ENCODE data around the gene TRIM25. TPM values are rescaled to one million over a fixed set of nuclear protein-coding genes. Genes with fewer than 3 reads are reported as not detected.

Gene TRIM25
- total RNA-seq, 1 experiment from 2014 or later = 15.2 TPM

DNA sequence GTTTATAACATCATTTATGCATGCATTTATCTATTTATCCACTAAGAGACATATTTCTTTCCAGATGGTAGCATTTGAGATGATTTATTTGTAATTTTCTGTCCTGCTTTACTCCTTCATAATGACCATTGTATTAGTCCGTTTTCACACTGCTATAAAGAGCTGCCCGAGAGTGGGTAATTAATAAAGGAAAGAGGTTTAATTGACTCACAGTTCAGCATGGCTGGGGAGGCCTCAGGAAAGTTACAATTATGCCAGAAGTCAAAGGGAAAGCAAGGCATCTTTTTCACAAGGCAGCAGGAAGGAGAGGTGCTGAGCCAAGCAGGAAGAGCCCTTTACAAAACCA lies 28.6 kb downstream of the TRIM25 start:
- no peak for DNase-seq (ENCODE audit: low read depth, low spot score)
- in situ Hi-C loops (cut with HindIII; ENCODE audit: low pct_unique_long_range_greater_than_20kb, low sequenced_read_pairs) = no loop called here

DNA sequence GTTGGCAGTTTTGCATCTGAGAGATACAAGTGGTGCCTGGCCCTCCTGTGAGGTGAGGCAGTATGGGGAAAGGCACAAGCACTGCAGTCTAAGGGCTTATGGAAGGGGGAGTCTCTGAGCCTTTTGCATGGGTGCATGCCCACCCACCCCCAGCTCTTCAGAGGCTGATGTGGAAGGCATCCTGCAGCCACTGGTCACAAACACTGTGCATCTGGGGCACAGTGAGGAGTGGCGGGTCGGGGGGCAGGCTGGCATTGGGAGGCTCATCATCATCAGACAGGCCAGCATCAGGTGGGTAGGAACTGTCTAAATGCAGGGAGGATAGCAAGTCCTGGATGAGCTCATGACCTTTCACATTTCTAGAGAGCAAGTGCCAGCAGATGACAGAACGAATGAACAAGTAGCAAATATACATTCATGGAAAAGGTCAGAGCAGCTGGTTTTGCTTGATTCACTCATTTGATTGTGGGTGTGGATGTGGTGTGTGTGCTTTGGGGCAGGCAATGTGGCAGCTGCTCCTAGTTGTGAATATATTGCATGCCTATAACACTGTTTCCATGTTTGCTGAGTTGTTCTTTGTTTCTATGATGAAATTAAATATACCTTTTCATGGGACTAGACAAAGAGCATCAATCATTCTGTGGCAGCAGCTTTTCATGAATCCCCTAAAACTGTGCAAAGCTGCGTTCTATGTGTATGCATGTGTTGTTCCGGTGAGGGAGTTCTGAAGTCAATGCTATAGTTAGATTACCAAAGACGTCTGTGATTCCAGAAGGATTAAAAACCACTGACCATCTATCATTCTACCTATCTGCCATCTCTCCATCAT lies 29.2 kb downstream of the TRIM25 start:
- no peak for DNase-seq (ENCODE audit: low read depth, low spot score)
- in situ Hi-C loops (cut with HindIII; ENCODE audit: low pct_unique_long_range_greater_than_20kb, low sequenced_read_pairs) = no loop called here

DNA sequence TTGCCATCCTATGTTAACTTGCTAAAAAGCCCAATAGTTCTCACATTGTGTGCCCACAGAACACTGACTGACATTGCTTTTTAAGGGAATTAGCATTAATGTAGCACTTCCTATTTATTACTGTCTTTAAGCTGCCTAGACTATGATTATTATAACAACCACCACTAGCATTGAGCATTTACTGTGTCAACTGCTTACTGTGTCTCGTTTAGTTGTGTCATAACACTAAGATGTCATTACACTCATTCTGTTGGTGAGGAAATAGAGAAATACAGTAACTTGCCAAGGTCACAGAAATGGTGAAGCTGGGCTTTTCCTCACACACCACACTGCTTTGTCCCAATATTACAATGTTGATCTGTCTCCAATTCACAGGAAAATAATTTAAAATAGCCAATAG lies 30.2 kb downstream of the TRIM25 start:
- in situ Hi-C loops (cut with HindIII; ENCODE audit: low pct_unique_long_range_greater_than_20kb, low sequenced_read_pairs) = no loop called here
- no peak for DNase-seq (ENCODE audit: low read depth, low spot score)

DNA sequence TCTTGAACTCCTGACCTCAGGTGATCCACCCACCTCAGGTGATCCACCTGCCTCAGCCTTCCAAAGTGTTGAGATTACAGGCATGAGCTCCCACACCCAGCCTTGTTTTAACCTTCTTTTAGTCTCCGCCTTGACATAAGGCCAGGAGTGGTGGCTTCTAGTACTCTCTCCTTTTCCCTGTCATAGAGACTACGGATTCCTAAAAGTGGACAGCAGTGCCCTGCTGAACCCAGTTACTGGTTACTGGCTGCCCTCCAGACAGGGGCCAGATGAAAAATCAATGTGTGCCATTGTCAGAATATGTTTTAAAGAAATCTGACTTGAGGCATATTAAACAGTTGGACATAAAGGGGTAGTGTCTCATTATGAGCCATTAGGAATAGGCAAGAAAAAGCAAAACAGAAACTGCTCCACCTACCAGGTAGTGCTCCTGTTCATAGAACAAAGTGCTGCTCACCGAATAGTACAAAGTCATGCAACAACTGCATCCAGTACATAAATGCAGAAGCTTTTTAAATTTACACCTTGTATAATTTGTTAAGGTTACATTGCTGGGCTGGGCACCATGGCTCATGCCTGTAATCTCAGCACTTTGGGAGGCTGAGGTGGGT lies 32.1 kb downstream of the TRIM25 start:
- peak; percentile 40 for DNase-seq (ENCODE audit: low read depth, low spot score)
- in situ Hi-C loops (cut with HindIII; ENCODE audit: low pct_unique_long_range_greater_than_20kb, low sequenced_read_pairs) = no loop called here

DNA sequence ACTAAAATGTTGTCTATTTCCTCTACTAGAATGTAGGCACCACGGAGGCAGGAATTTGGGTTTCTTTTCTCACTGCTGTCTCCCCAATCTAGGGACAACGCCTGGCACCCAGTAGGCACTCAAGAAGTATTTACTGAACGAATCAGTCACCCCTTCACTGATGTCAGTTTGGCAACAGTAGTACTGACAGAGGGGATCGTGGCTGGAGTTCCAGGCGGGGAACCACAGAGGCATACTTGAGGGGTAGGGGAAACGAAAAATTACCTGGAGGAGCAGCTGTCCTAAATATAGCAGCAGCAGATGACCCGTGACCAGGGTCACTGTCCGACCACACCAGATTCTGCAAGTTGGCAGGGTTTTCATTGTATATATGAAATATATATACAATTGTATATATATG lies 33.3 kb downstream of the TRIM25 start:
- in situ Hi-C loops (cut with HindIII; ENCODE audit: low pct_unique_long_range_greater_than_20kb, low sequenced_read_pairs) = no loop called here
- DNase-seq (ENCODE audit: low read depth, low spot score) = no peak

DNA sequence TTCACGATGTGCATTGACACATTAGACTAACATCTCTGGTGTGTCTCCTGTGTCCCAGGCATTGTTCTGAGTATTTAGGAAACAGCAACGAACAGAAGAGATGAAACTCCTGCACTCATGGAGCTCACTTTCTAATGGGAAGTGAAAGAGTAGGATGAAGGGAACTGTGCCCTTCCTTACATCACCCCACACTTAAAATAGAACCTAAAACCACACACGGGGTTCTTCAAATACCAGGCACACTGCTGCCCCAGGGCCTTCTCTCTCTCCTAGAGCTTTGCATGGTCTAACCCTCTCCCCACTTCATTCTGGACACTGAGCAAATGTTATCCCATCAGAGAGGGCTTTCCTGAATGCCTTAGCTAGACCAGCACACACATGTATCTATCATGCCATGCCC lies 33.7 kb downstream of the TRIM25 start:
- DNase-seq (ENCODE audit: low read depth, low spot score) = no peak
- in situ Hi-C loops (cut with HindIII; ENCODE audit: low pct_unique_long_range_greater_than_20kb, low sequenced_read_pairs) = no loop called here

DNA sequence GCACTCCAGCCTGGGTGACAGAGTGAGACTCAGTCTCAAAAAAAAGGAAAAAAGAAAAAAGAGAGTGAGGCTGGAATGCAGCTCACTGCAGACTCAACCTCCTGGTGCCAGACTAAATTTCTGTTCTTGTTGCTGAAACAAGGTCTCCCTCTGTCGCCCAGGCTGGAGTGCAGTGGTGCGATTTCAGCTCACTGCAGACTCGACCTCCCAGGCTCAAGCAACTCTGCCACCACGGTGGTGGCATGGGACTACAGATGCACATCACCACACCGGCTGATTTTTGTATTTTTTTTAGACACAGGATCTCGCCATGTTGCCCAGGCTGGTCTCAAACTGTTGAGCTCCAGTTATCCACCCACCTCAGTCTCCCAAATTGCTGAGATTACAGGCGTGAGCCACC lies 34.6 kb downstream of the TRIM25 start:
- in situ Hi-C loops (cut with HindIII; ENCODE audit: low pct_unique_long_range_greater_than_20kb, low sequenced_read_pairs) = no loop called here
- no peak for DNase-seq (ENCODE audit: low read depth, low spot score)

DNA sequence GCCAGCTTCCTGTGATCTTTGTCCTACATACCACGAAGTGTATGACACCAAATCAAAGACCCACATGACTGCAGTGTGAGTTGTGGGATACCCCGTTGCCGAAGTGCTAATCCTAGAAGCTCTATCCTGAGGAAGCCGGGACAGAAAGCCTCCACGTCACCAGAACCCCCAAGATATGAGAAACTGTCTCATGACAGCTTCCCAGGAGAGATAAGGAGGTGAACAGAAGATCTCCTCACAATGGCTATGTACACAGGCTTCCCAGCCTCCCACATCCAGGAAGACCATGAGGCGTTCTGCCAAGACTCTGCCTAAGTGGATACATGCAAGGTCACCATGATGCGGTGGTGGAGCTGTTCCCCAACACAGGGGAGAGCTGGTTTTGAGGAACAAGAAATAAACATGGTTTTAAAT lies 37.1 kb downstream of the TRIM25 start:
- DNase-seq (ENCODE audit: low read depth, low spot score) = peak; percentile 60
- in situ Hi-C loops (cut with HindIII; ENCODE audit: low pct_unique_long_range_greater_than_20kb, low sequenced_read_pairs) = no loop called here

DNA sequence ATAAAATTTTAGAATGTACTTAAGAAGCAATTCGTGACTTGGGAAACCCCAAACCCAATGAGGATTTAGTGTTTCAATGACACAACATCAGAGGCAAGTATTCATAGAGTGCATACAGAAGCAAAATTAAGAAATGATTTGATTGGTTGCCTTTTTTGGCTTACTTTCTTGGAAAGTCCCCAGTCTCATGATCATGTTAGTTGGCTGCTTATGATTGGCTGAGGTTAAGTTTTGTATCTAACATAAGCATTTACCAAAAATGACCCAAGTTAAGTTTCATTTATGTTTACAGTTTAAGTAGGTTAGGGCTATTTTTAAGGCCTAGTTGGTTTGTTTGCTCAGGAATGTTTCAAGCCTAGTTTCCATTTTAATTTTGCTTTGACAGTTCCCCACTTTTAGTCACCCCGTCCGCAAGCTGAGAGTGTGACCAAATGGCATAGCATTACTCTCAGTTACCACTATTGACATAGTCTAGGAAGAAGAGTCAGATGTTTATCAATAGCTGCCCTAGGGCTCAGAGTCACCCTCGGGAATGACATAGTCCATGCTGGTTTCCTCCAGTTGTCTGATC lies 43.7 kb downstream of the TRIM25 start:
- DNase-seq (ENCODE audit: low read depth, low spot score) = no peak
- in situ Hi-C loops (cut with HindIII; ENCODE audit: low pct_unique_long_range_greater_than_20kb, low sequenced_read_pairs) = no loop called here

DNA sequence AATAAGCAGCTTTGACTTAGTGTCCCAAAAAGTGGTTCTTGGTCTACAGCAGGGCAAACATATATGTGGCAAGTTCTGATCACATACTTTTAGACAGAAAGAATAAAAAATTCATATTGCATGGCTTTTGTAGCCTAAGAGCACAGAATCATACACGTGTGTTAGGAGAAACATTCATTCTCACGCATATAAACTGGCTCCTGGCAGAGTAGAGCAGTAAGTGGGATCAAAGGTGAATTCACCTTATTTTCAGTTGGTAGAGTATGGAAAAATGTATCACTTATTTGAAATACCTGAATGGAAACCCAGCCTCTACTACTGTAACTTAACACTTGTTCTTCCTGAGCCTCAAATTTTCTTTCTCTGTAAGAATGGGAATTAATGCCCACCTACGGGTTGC lies 45.1 kb downstream of the TRIM25 start:
- in situ Hi-C loops (cut with HindIII; ENCODE audit: low pct_unique_long_range_greater_than_20kb, low sequenced_read_pairs) = no loop called here
- DNase-seq (ENCODE audit: low read depth, low spot score) = no peak

DNA sequence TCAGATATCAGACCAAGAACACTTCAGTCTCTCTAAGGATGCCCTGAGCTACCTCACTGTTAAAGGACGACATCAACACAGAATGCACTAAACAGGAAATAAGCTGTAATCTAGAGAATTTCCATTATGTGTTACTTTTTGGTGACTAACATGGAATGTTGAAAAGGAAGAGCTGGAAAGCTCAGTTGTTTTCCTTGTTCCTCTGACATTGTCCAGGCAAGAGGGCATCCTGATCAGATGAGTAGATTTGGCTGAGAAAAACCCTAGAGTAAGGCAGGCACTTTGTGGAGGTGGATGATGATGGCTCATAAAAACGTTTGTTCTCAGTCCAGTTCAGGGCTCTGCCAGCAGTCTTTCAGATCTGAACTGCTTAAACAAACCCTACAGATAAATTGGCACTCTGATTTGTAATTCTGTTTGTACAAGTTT lies 45.9 kb downstream of the TRIM25 start:
- no peak for DNase-seq (ENCODE audit: low read depth, low spot score)

DNA sequence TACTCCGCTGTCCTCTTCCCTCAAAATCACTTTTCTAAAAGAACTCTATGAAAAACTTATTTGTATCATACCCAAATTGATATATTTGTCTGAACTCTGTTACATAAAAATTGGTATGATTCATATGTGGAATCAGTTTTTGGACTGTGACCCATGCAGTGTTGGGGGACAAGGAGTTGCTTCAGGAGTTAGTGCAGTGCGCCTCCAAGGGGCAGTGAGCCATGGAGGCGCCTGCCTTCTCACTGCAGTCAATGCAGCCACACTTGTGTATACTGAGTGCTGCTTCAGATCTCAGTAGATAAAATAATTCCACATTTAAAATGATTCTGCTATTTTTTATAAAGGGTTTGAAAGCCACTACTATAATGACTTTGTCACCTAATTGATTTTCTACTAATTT lies 47.4 kb downstream of the TRIM25 start:
- DNase-seq (ENCODE audit: low read depth, low spot score) = peak; percentile 61
- in situ Hi-C loops (cut with HindIII; ENCODE audit: low pct_unique_long_range_greater_than_20kb, low sequenced_read_pairs) = no loop called here

More for the DNA sequence above, 45.9 kb downstream of the TRIM25 start:
- in situ Hi-C loops (cut with HindIII; ENCODE audit: low pct_unique_long_range_greater_than_20kb, low sequenced_read_pairs) = no loop called here

DNA sequence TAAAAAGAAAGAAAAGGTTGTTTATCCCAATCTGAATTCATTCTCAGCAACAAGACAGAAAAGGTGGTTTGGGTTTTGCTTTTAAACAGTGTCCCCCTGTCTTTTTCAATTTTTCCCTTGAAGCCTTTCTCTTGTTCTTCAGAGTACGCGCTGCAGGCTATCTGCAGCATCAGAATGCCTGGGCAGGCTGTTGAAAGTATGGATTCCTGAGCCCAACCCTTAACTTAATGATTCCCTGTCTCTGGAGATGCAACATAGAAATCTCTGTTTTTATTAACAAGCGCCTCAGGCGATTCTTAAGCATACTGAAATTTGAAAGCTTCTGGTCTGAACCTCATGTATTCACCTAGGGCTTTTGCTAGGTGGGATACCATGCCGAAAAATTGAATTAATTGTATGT lies 47.8 kb downstream of the TRIM25 start:
- peak; percentile 73 for DNase-seq (ENCODE audit: low read depth, low spot score)
- in situ Hi-C loops (cut with HindIII; ENCODE audit: low pct_unique_long_range_greater_than_20kb, low sequenced_read_pairs) = no loop called here

DNA sequence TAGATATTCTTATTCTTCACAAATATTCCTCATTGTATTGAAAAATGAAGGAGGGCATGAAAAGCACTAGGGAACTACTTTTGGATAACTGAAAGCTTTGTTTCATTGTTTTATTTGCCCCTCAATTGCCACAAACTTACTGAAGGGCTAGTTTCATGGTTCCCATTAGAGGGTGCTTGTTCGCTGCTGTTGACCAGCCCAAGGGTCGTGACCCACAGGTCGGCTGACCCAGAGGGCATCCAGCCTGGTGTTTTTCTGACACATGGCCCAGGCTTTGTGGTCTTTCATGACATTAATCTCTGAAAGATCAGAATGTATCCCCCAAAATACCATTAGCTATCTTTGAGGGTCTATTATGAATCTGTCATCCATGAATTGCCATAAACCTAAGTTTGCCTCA lies 49.9 kb downstream of the TRIM25 start:
- DNase-seq (ENCODE audit: low read depth, low spot score) = no peak
- in situ Hi-C loops (cut with HindIII; ENCODE audit: low pct_unique_long_range_greater_than_20kb, low sequenced_read_pairs) = no loop called here

DNA sequence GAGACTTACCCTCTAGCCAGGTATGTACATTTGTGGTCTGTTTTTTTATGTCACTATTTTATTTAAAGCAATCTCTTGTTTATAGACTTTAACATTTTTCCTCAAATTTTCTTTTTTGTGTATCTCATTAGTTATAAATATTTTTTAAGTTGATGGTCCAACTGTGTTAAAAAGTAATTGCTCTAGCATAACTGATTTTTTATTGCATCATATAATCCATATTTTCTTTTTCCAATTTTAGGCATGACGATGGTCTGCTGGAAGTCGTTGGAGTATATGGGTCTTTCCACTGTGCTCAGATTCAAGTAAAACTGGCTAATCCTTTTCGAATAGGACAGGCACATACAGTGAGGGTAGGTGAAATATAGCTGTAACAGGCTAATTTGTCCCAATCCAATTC lies 52.0 kb downstream of the TRIM25 start:
- in situ Hi-C loops (cut with HindIII; ENCODE audit: low pct_unique_long_range_greater_than_20kb, low sequenced_read_pairs) = no loop called here
- DNase-seq (ENCODE audit: low read depth, low spot score) = no peak

DNA sequence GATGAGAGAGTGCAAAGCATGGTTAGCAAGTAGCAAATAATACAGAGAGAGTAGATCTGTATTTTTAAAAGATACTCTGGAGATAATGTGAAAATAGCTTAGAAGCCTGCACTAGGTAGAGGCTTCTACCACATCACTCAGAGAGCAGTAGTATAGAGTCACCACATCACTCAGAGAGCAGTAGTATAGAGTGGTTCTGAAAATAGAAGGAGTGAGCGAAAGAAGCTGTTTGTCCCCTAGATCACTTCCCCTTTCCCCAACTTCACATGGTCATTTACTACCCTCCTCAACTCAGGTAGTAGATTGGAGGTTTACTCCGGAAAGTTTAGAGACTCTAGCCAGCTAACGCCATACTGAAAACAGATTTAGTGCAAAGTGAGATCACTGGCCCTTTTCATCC lies 62.8 kb downstream of the TRIM25 start:
- no peak for DNase-seq (ENCODE audit: low read depth, low spot score)
- in situ Hi-C loops (cut with HindIII; ENCODE audit: low pct_unique_long_range_greater_than_20kb, low sequenced_read_pairs) = no loop called here

DNA sequence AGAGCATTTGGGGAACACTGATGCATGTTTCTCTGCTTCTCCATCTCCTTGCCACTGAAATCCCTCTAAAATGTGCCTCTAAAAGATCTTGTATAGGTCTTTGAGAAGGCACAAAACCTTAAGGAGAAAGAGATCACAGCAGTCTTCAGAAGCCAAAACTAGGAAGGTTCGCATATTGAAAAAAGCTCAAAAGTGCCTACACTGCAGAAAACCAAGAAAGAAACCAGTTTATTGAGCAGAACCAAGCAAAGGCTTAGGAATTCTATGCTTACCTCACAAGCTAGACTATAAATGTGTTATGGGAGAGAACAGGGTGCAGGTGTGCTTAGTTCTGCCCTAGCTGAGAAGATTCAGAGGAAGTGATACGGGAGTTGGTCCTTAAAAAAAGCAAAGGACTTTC lies 63.3 kb downstream of the TRIM25 start:
- no peak for DNase-seq (ENCODE audit: low read depth, low spot score)
- in situ Hi-C loops (cut with HindIII; ENCODE audit: low pct_unique_long_range_greater_than_20kb, low sequenced_read_pairs) = no loop called here

DNA sequence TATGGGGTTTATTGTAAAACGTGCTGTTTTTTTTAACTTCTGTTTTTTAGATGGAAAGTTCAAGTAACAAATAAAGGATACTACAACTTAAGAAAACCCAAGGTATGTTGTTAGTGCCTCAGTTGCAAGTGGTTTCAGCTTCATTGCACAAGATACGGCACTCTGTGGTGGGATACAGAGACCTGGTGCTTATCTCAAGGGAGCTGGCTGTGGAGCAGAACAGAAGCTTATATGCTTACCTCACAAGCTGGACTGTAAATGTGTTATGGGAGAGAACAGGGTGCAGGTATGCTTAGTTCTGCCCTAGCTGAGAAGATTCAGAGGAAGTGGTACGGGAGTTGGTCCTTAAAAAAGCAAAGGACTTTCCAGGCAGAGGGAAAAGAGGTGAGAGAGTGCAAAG lies 64.7 kb downstream of the TRIM25 start:
- in situ Hi-C loops (cut with HindIII; ENCODE audit: low pct_unique_long_range_greater_than_20kb, low sequenced_read_pairs) = no loop called here
- DNase-seq (ENCODE audit: low read depth, low spot score) = no peak

DNA sequence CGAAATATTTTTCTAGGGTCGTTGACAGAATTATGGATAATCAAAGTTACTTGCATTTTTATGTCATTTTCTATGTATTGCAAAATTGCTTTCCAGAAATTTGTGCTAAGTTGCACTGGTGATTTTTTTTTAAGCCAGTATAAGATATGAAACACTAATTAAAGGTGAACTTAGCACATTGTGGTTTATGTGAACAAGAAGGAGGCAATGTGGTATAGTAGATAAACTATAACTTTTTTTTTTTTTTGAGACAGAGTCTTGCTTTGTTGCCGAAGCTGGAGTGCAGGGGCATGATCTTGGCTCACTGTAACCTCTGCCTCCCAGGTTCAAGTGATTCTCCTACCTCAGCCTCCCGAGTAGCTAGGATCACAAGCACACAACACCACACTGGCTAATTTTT lies 66.7 kb downstream of the TRIM25 start:
- in situ Hi-C loops (cut with HindIII; ENCODE audit: low pct_unique_long_range_greater_than_20kb, low sequenced_read_pairs) = no loop called here
- no peak for DNase-seq (ENCODE audit: low read depth, low spot score)

All from SK-MEL-5 (cell line).